Gastroesophageal sphincter (tissue), 4 donors: Measurements from ENCODE around the gene CMSS1. TPM values are rescaled to one million over a fixed set of nuclear protein-coding genes. Genes with fewer than 3 reads are reported as not detected.

Source experiments
- ATAC-seq: fragments of 150-250 bp; one replicate; pipeline ENCODE4 v1.9.1; 2016; ENCODE audit warnings: mild to moderate bottlenecking, moderate library complexity
- H3K27ac ChIP-seq, 4 donors: fragments of 200-600 bp; sonication (generic) in 3 of 4; 1 replicate in 3 of 4; 2 replicates in 1 of 4; pipeline ENCODE4 v1.5.1; 2016 to 2019
- H3K27me3 ChIP-seq: fragments of 200-600 bp; sonication (generic); one replicate; pipeline ENCODE4 v1.5.1; 2019
- H3K36me3 ChIP-seq, 2 donors: fragments of 200-600 bp; sonication (generic); one replicate each; pipeline ENCODE4 v1.5.1; 2019; ENCODE audit warnings: control low read depth in 1 of 2
- H3K4me1 ChIP-seq, 3 donors: fragments of 200-600 bp; sonication (generic); 1 replicate in 2 of 3; 2 replicates in 1 of 3; pipeline ENCODE4 v1.5.1; 2016 to 2019; ENCODE audit warnings: control low read depth in 2 of 3
- H3K4me3 ChIP-seq, 2 donors: fragments of 200-600 bp; sonication (generic); one replicate each; pipeline ENCODE4 v1.5.1; 2019; ENCODE audit warnings: mild to moderate bottlenecking in 1 of 2, moderate library complexity in 1 of 2
- H3K9me3 ChIP-seq, 3 donors: fragments of 200-600 bp; sonication (generic); one replicate each; pipeline ENCODE4 v1.5.1; 2017 to 2019; ENCODE audit warnings: control low read depth in 2 of 3
- CTCF ChIP-seq, 4 experiments: fragments of 200-600 bp in 2 of 4; fragments of 450-650 bp in 2 of 4; sonication (generic) in 1 of 4; IDR thresholded peaks; one replicate each; pipeline ENCODE4 v1.5.1; 2017 to 2019; ENCODE audit warnings: antibody characterized with exemption in 4 of 4, mild to moderate bottlenecking in 2 of 4, moderate library complexity in 2 of 4
- EP300 ChIP-seq: sonication (generic); formaldehyde crosslinking; IDR thresholded peaks from one replicate; pipeline ENCODE4 v1.6.1; 2017; ENCODE audit warnings: antibody characterized with exemption, mild to moderate bottlenecking
- POLR2A ChIP-seq, 2 donors: fragments of 450-650 bp; IDR thresholded peaks; one replicate each; pipeline ENCODE4 v1.6.1; 2017; ENCODE audit warnings: antibody characterized with exemption in 2 of 2, mild to moderate bottlenecking in 2 of 2, moderate library complexity in 1 of 2
- POLR2AphosphoS5 ChIP-seq: sonication (generic); formaldehyde crosslinking; IDR thresholded peaks from one replicate; pipeline ENCODE4 v1.6.1; 2017; ENCODE audit warnings: antibody characterized with exemption
- WGBS, 2 donors: methylation state at CpG; one replicate each; pipeline ENCODE4 v1.1.5; 2018; ENCODE audit warnings: low coverage in 1 of 2; 5-methylcytosine and 5-hydroxymethylcytosine counted together
- total RNA-seq, 4 donors: library from RNA; depleted of rRNA; stranded (reverse); fragments of >200 nt; gene quantifications; one replicate each; pipeline ENCODE4 v1.1.0, GENCODE V29; 2016

The CMSS1 gene
- total RNA-seq, 4 donors from 2014 or later: 15.2 to 20.8 (median 16.6) TPM

- ATAC-seq: no peak
- Histone ChIP-seq H3K4me3 (no peak overlapping the region), H3K9me3 (no peaks in the 10 kb centered on the region), H3K27ac (peak overlapping the region in 2 of 4 donors; percentile 16 to 39), H3K4me1 (peaks cover 4 to 42% (median 7%) of the 10 kb centered on the region in 3 donors), H3K27me3 (no peaks in the 10 kb centered on the region), H3K36me3 (no peaks in the 10 kb centered on the region)
- TF ChIP-seq EP300: no peak
- no peak for TF ChIP-seq CTCF (IDR thresholded peaks at IDR 0.05)
- TF ChIP-seq POLR2AphosphoS5: no peak
- TF ChIP-seq POLR2A (IDR thresholded peaks at IDR 0.05): no peak
- WGBS, 2 donors: 60 to 63% methylated on average over 4 of the region's 4 CpGs
Observed at GRCh38 chr3:100075851-100076730, 258.4 kb downstream of the CMSS1 start.

DNA sequence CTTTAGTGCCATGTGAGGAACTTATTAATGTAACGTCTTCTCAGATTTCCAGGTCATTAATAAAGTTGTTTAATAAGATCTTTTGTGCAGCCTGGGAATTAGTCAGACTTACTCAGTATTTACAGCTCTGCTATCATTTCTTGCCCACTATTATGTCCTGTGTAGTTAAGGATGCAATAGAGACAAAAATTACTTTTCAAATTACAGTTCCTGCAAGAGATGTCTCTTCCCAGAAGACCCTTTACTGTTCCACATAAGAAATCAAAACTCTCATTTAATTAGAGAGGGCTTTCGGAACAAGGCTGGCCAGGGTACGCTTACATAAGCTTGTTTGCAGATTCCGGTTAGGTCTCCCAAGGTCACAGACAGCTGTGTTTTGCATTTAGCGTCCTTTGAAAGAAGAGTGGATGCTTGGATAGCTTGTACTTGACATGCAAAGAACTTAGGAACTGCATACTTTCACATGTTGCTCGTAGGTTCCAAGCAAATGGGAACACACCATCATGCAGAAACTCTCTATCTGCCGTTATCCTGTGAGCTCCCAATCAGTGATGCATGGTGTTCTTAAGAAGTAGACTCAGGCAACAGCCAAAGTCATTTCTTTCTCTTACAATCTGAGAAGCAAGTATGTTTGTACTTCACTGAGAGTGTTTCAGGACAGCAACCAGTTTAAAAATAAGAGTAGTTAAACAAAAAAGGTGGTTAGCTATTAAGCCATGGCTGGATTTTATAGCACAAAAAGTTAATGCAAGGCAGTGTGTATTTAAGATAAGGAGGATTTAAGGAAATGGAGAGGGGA is 259.3 kb downstream of the CMSS1 start:
- no peaks in the 10 kb centered on the region for H3K36me3 ChIP-seq
- H3K27ac ChIP-seq: peak overlapping the region in 3 of 4 donors; percentile 18 to 40 (median 39)
- ATAC-seq: no peak
- WGBS, 2 donors: 48 to 51% methylated on average over 4 to 6 of the region's 7 CpGs
- H3K27me3 ChIP-seq: no peaks in the 10 kb centered on the region
- H3K4me1 ChIP-seq: peaks cover 4 to 42% (median 7%) of the 10 kb centered on the region in 3 donors
- no peak overlapping the region for H3K4me3 ChIP-seq
- no peak for TF ChIP-seq POLR2AphosphoS5
- TF ChIP-seq CTCF (IDR thresholded peaks at IDR 0.05): no peak
- TF ChIP-seq EP300: no peak
- no peak for TF ChIP-seq POLR2A (IDR thresholded peaks at IDR 0.05)
- no peaks in the 10 kb centered on the region for H3K9me3 ChIP-seq

GRCh38 chr3:100079328-100079727 is 261.7 kb downstream of the CMSS1 start:
- H3K9me3 ChIP-seq: no peaks in the 10 kb centered on the region
- H3K36me3 ChIP-seq: no peaks in the 10 kb centered on the region
- H3K4me3 ChIP-seq: no peak overlapping the region
- H3K4me1 ChIP-seq: peaks cover 0 to 23% (median 4%) of the 10 kb centered on the region in 3 donors
- 91 to 100% methylated on average over 1 of the region's 1 CpG for WGBS, 2 donors
- H3K27me3 ChIP-seq: no peaks in the 10 kb centered on the region
- no peak overlapping the region for H3K27ac ChIP-seq
- no peak for ATAC-seq
- TF ChIP-seq POLR2A (IDR thresholded peaks at IDR 0.05): no peak
- TF ChIP-seq CTCF (IDR thresholded peaks at IDR 0.05): no peak
- no peak for TF ChIP-seq EP300
- TF ChIP-seq POLR2AphosphoS5: no peak

- Histone ChIP-seq H3K27ac (peak overlapping the region; percentile 32 to 55 (median 42)), H3K36me3 (no peaks in the 10 kb centered on the region), H3K27me3 (no peaks in the 10 kb centered on the region), H3K9me3 (no peaks in the 10 kb centered on the region), H3K4me1 (peaks cover 0 to 32% (median 4%) of the 10 kb centered on the region in 3 donors), H3K4me3 (no peak overlapping the region)
- no peak for ATAC-seq
- WGBS, 2 donors: 0 to 30% methylated on average over 2 of the region's 2 CpGs
- TF ChIP-seq POLR2AphosphoS5: no peak
- no peak for TF ChIP-seq CTCF (IDR thresholded peaks at IDR 0.05)
Observed at GRCh38 chr3:100080573-100080972, 262.9 kb downstream of the CMSS1 start.
